GM23248 (cell line): Measurements from ENCODE around the gene BEST2.

Experiments
- EZH2 ChIP-seq: fragments of 200-600 bp; sonication (generic); IDR thresholded peaks from 2 replicates; pipeline ENCODE4 v1.6.1; 2018; ENCODE audit warnings: antibody characterized with exemption, mild to moderate bottlenecking; ENCODE audit not compliant: insufficient read depth, poor library complexity, severe bottlenecking
- EZH2phosphoT487 ChIP-seq: fragments of 200-600 bp; sonication (generic); IDR thresholded peaks from 2 replicates; pipeline ENCODE4 v1.6.1; 2018; ENCODE audit warnings: antibody characterized with exemption, moderate library complexity, mild to moderate bottlenecking, low read depth; ENCODE audit not compliant: insufficient read depth

GRCh38 chr19:12794196-12794941 lies 42.8 kb downstream of the BEST2 start:
- TF ChIP-seq EZH2, result no peak
- TF ChIP-seq EZH2phosphoT487, result no peak
